Gastrocnemius medialis (tissue), 4 donors: ENCODE measurements around the gene RERE.

Source experiments
- POLR2A ChIP-seq, 2 donors: fragments of 450-650 bp; IDR thresholded peaks; one replicate each; pipeline ENCODE4 v1.6.1; 2017; ENCODE audit warnings: antibody characterized with exemption in 2 of 2, mild to moderate bottlenecking in 2 of 2, moderate library complexity in 2 of 2
- TF ChIP-seq, protein P1 (sequence below), 5 experiments: fragments of 450-650 bp in 3 of 5; fragments of 200-600 bp in 2 of 5; sonication (generic) in 2 of 5; IDR thresholded peaks in 4 of 5; conservative IDR thresholded peaks in 1 of 5; 1 replicate in 4 of 5; 2 replicates in 1 of 5; pipeline ENCODE4 v1.5.1; 2016 to 2019; ENCODE audit warnings: antibody characterized with exemption in 5 of 5, mild to moderate bottlenecking in 3 of 5, moderate library complexity in 3 of 5

DNA sequence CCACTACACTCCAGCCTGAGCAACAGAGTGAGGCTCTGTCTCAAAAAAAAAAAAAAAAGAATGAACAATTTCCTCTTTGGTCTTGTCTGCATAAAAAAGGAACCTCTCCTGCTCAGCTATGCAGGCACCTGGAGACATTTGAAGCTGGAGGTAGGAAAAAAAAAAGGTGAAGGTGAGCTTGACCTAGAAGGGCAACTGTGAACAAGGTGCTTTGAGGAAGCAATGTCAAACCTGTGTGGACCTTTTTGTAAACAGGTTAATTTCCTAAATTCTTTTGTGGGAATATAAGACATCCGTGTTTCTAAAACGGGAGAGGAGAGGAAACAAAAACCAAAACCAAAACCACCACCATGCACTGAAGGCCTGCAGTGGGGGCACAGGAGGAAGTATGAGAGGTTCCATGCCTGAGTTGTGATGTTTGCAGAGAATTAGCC is 422.0 kb downstream of the RERE start:
- TF ChIP-seq, protein P1, sequence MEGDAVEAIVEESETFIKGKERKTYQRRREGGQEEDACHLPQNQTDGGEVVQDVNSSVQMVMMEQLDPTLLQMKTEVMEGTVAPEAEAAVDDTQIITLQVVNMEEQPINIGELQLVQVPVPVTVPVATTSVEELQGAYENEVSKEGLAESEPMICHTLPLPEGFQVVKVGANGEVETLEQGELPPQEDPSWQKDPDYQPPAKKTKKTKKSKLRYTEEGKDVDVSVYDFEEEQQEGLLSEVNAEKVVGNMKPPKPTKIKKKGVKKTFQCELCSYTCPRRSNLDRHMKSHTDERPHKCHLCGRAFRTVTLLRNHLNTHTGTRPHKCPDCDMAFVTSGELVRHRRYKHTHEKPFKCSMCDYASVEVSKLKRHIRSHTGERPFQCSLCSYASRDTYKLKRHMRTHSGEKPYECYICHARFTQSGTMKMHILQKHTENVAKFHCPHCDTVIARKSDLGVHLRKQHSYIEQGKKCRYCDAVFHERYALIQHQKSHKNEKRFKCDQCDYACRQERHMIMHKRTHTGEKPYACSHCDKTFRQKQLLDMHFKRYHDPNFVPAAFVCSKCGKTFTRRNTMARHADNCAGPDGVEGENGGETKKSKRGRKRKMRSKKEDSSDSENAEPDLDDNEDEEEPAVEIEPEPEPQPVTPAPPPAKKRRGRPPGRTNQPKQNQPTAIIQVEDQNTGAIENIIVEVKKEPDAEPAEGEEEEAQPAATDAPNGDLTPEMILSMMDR (IDR thresholded peaks at IDR 0.05 in 4 of 5, conservative IDR thresholded peaks at IDR 0.05 in 1 of 5): no peak
- no peak for TF ChIP-seq POLR2A (IDR thresholded peaks at IDR 0.05)
